PC-3 (cell line): ENCODE measurements around the gene NUTF2. TPM values are rescaled to one million over a fixed set of nuclear protein-coding genes. Genes with fewer than 3 reads are reported as not detected.

ENCODE experiments used
- ATAC-seq: fragments of 200-7000 bp; cut with Tn5 transposase; 2 replicates; pipeline ENCODE4 v1.9.1; 2020; ENCODE audit warnings: mild to moderate bottlenecking, moderate library complexity
- BruUV-seq: library from RNA; stranded (reverse); fragments of 400-500 nt; replicated peaks from 2 replicates; lab custom pipeline; 2021; lab: Mats Ljungman, UMichigan
- CTCF ChIA-PET: fragments of 300-600 bp; sonication (Branson Sonifier 250); formaldehyde crosslinking; loops from one replicate; lab custom pipeline; 2022; ENCODE audit warnings: antibody characterized with exemption; lab: Charles Lee
- POLR2A ChIA-PET: fragments of 300-600 bp; sonication (Branson Sonifier 250); formaldehyde crosslinking; loops from one replicate; lab custom pipeline; 2022; ENCODE audit warnings: antibody characterized with exemption; ENCODE audit not compliant: unreplicated experiment; lab: Charles Lee
- DNase-seq: peaks from one replicate; pipeline ENCODE4 v3.0.0-alpha.2; 2015
- H2AFZ ChIP-seq: fragments of 300-600 bp; sonication (generic); 2 replicates; pipeline ENCODE4 v1.6.0; 2016; ENCODE audit warnings: antibody characterized with exemption, low read length
- H3F3A ChIP-seq: fragments of 300-600 bp; sonication (generic); one replicate; pipeline ENCODE4 v1.6.0; 2017; ENCODE audit warnings: antibody characterized with exemption, low read length, control low read depth, mild to moderate bottlenecking; ENCODE audit not compliant: unreplicated experiment
- H3K27ac ChIP-seq: fragments of 300-600 bp; sonication (generic); 2 replicates; pipeline ENCODE4 v1.5.1; 2016; ENCODE audit warnings: mild to moderate bottlenecking, low read length
- H3K27me3 ChIP-seq: fragments of 300-600 bp; sonication (generic); 2 replicates; pipeline ENCODE4 v1.6.1; 2016; ENCODE audit warnings: low read length, mixed read lengths
- H3K36me3 ChIP-seq: fragments of 300-600 bp; sonication (generic); 2 replicates; pipeline ENCODE4 v1.6.1; 2016; ENCODE audit warnings: low read depth, mixed run types, low read length, mixed read lengths
- H3K4me1 ChIP-seq: fragments of 300-600 bp; sonication (generic); 2 replicates; pipeline ENCODE4 v1.5.1; 2016; ENCODE audit warnings: low read length; ENCODE audit not compliant: insufficient read depth
- H3K4me2 ChIP-seq: fragments of 300-600 bp; sonication (generic); 2 replicates; pipeline ENCODE4 v1.6.0; 2016; ENCODE audit warnings: low read length
- H3K4me3 ChIP-seq: fragments of 300-600 bp; sonication (generic); 2 replicates; pipeline ENCODE4 v1.5.1; 2016; ENCODE audit warnings: mild to moderate bottlenecking, low read length, mixed read lengths
- H3K79me2 ChIP-seq: fragments of 300-600 bp; sonication (generic); 2 replicates; pipeline ENCODE4 v1.6.1; 2017; ENCODE audit warnings: low read length, mixed read lengths
- H3K9ac ChIP-seq: fragments of 300-600 bp; sonication (generic); 2 replicates; pipeline ENCODE4 v1.6.0; 2016; ENCODE audit warnings: mild to moderate bottlenecking, low read length
- H3K9me2 ChIP-seq: fragments of 300-600 bp; sonication (generic); replicated peaks from 2 replicates; pipeline ENCODE4 v1.6.1; 2016; ENCODE audit warnings: mixed run types, low read length, mixed read lengths
- H3K9me3 ChIP-seq: fragments of 300-600 bp; sonication (generic); 2 replicates; pipeline ENCODE4 v1.6.1; 2016; ENCODE audit warnings: low read length, mixed read lengths
- H4K20me1 ChIP-seq: fragments of 300-600 bp; sonication (generic); 2 replicates; pipeline ENCODE4 v1.6.1; 2016; ENCODE audit warnings: low read length, mixed read lengths
- CTCF ChIP-seq: fragments of 300-600 bp; sonication (generic); conservative IDR thresholded peaks from 2 replicates; pipeline ENCODE4 v1.5.1; 2017; ENCODE audit warnings: antibody characterized with exemption, low read depth, mild to moderate bottlenecking, low read length
- EZH2 ChIP-seq: fragments of 300-600 bp; sonication (generic); IDR thresholded peaks from one replicate; pipeline ENCODE4 v1.6.1; 2017; ENCODE audit warnings: antibody characterized with exemption, mild to moderate bottlenecking, low read length; ENCODE audit not compliant: unreplicated experiment
- EZH2phosphoT487 ChIP-seq: fragments of 300-600 bp; sonication (generic); IDR thresholded peaks from 2 replicates; pipeline ENCODE4 v1.6.1; 2018; ENCODE audit warnings: mild to moderate bottlenecking, antibody characterized with exemption, low read length, borderline replicate concordance
- intact Hi-C: fragments of 100-400 bp; cut with micrococcal nuclease; formaldehyde crosslinking; loops from 2 replicates; pipeline ENCODE4 v1.9.0; 2023
- total RNA-seq: library from RNA; depleted of rRNA; stranded (reverse); fragments of >200 nt; gene quantifications from 2 replicates; pipeline ENCODE4 v1.2.3, GENCODE V29; 2014

NUTF2 gene
- total RNA-seq, 1 experiment from 2014 or later: 167 TPM

GRCh38 chr16:67883872-67884261 is 37.1 kb downstream of the NUTF2 start:
- Histone ChIP-seq H3K4me1 (peaks cover 6% of the 10 kb centered on the region; the same call in 1 of the 2 replicates), H3K9me2 (no peaks in the 10 kb centered on the region), H3K4me3 (no peak overlapping the region), H3K27ac (no peak overlapping the region), H3K27me3 (no peaks in the 10 kb centered on the region), H3K36me3 (peaks cover 6% of the 10 kb centered on the region; the same call in 1 of the 2 replicates), H3F3A (no peaks in the 10 kb centered on the region), H3K4me2 (no peak overlapping the region), H3K9ac (no peak overlapping the region), H2AFZ (no peak overlapping the region), H4K20me1 (no peaks in the 10 kb centered on the region), H3K79me2 (no peaks in the 10 kb centered on the region), H3K9me3 (no peaks in the 10 kb centered on the region)
- intact Hi-C loops: loop anchor here (1.0 kb wide), 1 partner anchor 44 kb away; no protein-coding TSS in a partner anchor
- TF ChIP-seq EZH2phosphoT487 (no peak), CTCF (peak; percentile 86)
- POLR2A ChIA-PET: no interaction called here
- CTCF ChIA-PET: interaction anchor here (0.5 to 1.7 kb wide), 5 partner anchors 9 to 140 kb away, joined by 4 to 7 read pairs (median 5); partner anchors contain the start of gene PSKH1
- DNase-seq (peak; percentile 59), ATAC-seq (peak; percentile 74)
- BruUV-seq: no TSS peak

- DNase-seq (peak; percentile 77), ATAC-seq (peak; percentile 83)
- ChIA-PET CTCF (interaction anchor here (0.6 to 1.7 kb wide), 2 partner anchors 40 to 65 kb away, joined by 4 read pairs; no protein-coding TSS in a partner anchor), POLR2A (interaction anchor here (0.6 kb wide), 1 partner anchor 166 kb away, joined by 3 read pairs; the partner anchor contains the start of gene GFOD2)
- peaks cover 4% of the 10 kb centered on the region; the same call in 1 of the 2 replicates for H3K36me3 ChIP-seq
- no peak within 1 kb of the TSS for H3K27ac ChIP-seq
- H2AFZ ChIP-seq: no peak within 1 kb of the TSS
- intact Hi-C loops: no loop called here
- no peak within 1 kb of the TSS for H3K9ac ChIP-seq
- H3K79me2 ChIP-seq: no peaks in the 10 kb centered on the region
- no peaks in the 10 kb centered on the region for H3F3A ChIP-seq
- no peaks in the 10 kb centered on the region for H4K20me1 ChIP-seq
- H3K4me1 ChIP-seq: peaks cover 6% of the 10 kb centered on the region; the same call in 1 of the 2 replicates
- no TSS peak for BruUV-seq
- no peak within 1 kb of the TSS for H3K4me3 ChIP-seq
- H3K9me2 ChIP-seq: no peaks in the 10 kb centered on the region
- no peaks in the 10 kb centered on the region for H3K27me3 ChIP-seq
- H3K4me2 ChIP-seq: peak within 1 kb of the TSS; percentile 47; the same call in 1 of the 2 replicates
- TF ChIP-seq CTCF (no peak), EZH2phosphoT487 (no peak), EZH2 (no peak)
- H3K9me3 ChIP-seq: no peaks in the 10 kb centered on the region
Measured at GRCh38 chr16:67884684-67885083, 38.0 kb downstream of the NUTF2 start, which contains the start of gene NRN1L. NRN1L (plus strand) TSS chr16:67884885; CDS start chr16:67884904, 19 bp downstream.

- TF ChIP-seq EZH2: no peak
- no peak for TF ChIP-seq EZH2phosphoT487
- TF ChIP-seq CTCF: no peak
- H3K9me2 ChIP-seq: no peaks in the 10 kb centered on the region
- H3K9me3 ChIP-seq: no peaks in the 10 kb centered on the region
- POLR2A ChIA-PET: no interaction called here
- no peaks in the 10 kb centered on the region for H3F3A ChIP-seq
- no peak overlapping the region for H3K4me3 ChIP-seq
- peaks cover 6% of the 10 kb centered on the region; the same call in 1 of the 2 replicates for H3K4me1 ChIP-seq
- BruUV-seq: no TSS peak
- no peak overlapping the region for H2AFZ ChIP-seq
- DNase-seq: no peak
- ATAC-seq: no peak
- H3K27me3 ChIP-seq: no peaks in the 10 kb centered on the region
- CTCF ChIA-PET: no interaction called here
- no peak overlapping the region for H3K9ac ChIP-seq
- H3K36me3 ChIP-seq: peaks cover 4% of the 10 kb centered on the region; the same call in 1 of the 2 replicates
- intact Hi-C loops: no loop called here
- H3K4me2 ChIP-seq: no peak overlapping the region
- no peak overlapping the region for H3K27ac ChIP-seq
- H4K20me1 ChIP-seq: no peaks in the 10 kb centered on the region
- no peaks in the 10 kb centered on the region for H3K79me2 ChIP-seq
Measured at GRCh38 chr16:67885545-67885944, 38.8 kb downstream of the NUTF2 start.
